Neural progenitor cell (in vitro differentiated cells): ENCODE data around the gene DNAH14. TPM values are rescaled to one million over a fixed set of nuclear protein-coding genes. Genes with fewer than 3 reads are reported as not detected.

Experiments
- DNase-seq: peaks from one replicate; pipeline ENCODE4 v3.0.0-alpha.2; 2016; ENCODE audit warnings: low spot score
- H2AFZ ChIP-seq: fragments of 200-600 bp; sonication (generic); replicated peaks from 2 replicates; pipeline ENCODE4 v1.6.1; 2016; ENCODE audit warnings: antibody characterized with exemption
- H3F3A ChIP-seq: fragments of 200-600 bp; sonication (generic); 2 replicates; pipeline ENCODE4 v1.6.1; 2016; ENCODE audit warnings: antibody characterized with exemption, low read depth
- H3K27ac ChIP-seq: fragments of 200-600 bp; sonication (generic); 2 replicates; pipeline ENCODE4 v1.5.1; 2016; ENCODE audit warnings: mild to moderate bottlenecking
- H3K27me3 ChIP-seq: fragments of 200-600 bp; sonication (generic); 2 replicates; pipeline ENCODE4 v1.6.1; 2016; ENCODE audit warnings: mild to moderate bottlenecking, moderate library complexity
- H3K36me3 ChIP-seq: fragments of 200-600 bp; sonication (generic); 2 replicates; pipeline ENCODE4 v1.5.1; 2016
- H3K4me1 ChIP-seq: fragments of 200-600 bp; sonication (generic); 2 replicates; pipeline ENCODE4 v1.6.1; 2016; ENCODE audit warnings: mixed run types
- H3K4me2 ChIP-seq: fragments of 200-600 bp; sonication (generic); 2 replicates; pipeline ENCODE4 v1.6.1; 2016
- H3K4me3 ChIP-seq: fragments of 200-600 bp; sonication (generic); 2 replicates; pipeline ENCODE4 v1.5.1; 2016
- H3K79me2 ChIP-seq: fragments of 200-600 bp; sonication (generic); 2 replicates; pipeline ENCODE4 v1.6.1; 2016; ENCODE audit warnings: low read depth
- H3K9ac ChIP-seq: fragments of 200-600 bp; sonication (generic); 2 replicates; pipeline ENCODE4 v1.6.1; 2016
- H3K9me3 ChIP-seq: fragments of 200-600 bp; sonication (generic); 2 replicates; pipeline ENCODE4 v1.5.1; 2016; ENCODE audit warnings: low read depth
- H4K20me1 ChIP-seq: fragments of 200-600 bp; sonication (generic); 2 replicates; pipeline ENCODE4 v1.6.1; 2016; ENCODE audit warnings: low read depth
- H3K27ac Mint-ChIP-seq: 3 replicates; pipeline ENCODE4 v1.8.0; 2021; ENCODE audit warnings: mixed read lengths
- H3K27me3 Mint-ChIP-seq: 2 replicates; pipeline ENCODE4 v1.8.0; 2022; ENCODE audit warnings: low read depth, mild to moderate bottlenecking, inconsistent platforms, moderate library complexity, mixed read lengths; ENCODE audit not compliant: insufficient read depth
- H3K36me3 Mint-ChIP-seq: 3 replicates; pipeline ENCODE4 v1.8.0; 2021; ENCODE audit warnings: mixed read lengths
- H3K4me1 Mint-ChIP-seq: 3 replicates; pipeline ENCODE4 v1.8.0; 2021; ENCODE audit warnings: mixed read lengths
- H3K4me3 Mint-ChIP-seq: 3 replicates; pipeline ENCODE4 v1.8.0; 2021; ENCODE audit warnings: mild to moderate bottlenecking, moderate library complexity, mixed read lengths
- H3K9me3 Mint-ChIP-seq: 3 replicates; pipeline ENCODE4 v1.8.0; 2020; ENCODE audit warnings: mixed read lengths
- CTCF ChIP-seq: fragments of 200-600 bp; sonication (generic); IDR thresholded peaks from 2 replicates; pipeline ENCODE4 v1.5.1; 2017; ENCODE audit warnings: antibody characterized with exemption, mild to moderate bottlenecking
- EZH2 ChIP-seq: fragments of 200-600 bp; sonication (generic); IDR thresholded peaks from 2 replicates; pipeline ENCODE4 v1.6.1; 2017; ENCODE audit warnings: antibody characterized with exemption, mild to moderate bottlenecking, moderate library complexity
- EZH2phosphoT487 ChIP-seq: fragments of 200-600 bp; sonication (generic); IDR thresholded peaks from 2 replicates; pipeline ENCODE4 v1.6.1; 2017; ENCODE audit warnings: antibody characterized with exemption
- total RNA-seq: library from RNA; depleted of rRNA; stranded (reverse); fragments of >200 nt; gene quantifications from 2 replicates; pipeline ENCODE4 v1.2.3, GENCODE V29; 2015; ENCODE audit warnings: low replicate concordance

DNAH14 gene
- total RNA-seq, 1 donor from 2014 or later, result 118 TPM

- Histone ChIP-seq H3K36me3 (no peaks in the 10 kb centered on the region), H3K4me1 (no peaks in the 10 kb centered on the region), H3K27ac (no peak overlapping the region), H3K9ac (no peak overlapping the region), H4K20me1 (no peaks in the 10 kb centered on the region), H3K4me2 (no peak overlapping the region), H3K4me3 (no peak overlapping the region), H3K79me2 (no peaks in the 10 kb centered on the region), H3K27me3 (no peaks in the 10 kb centered on the region), H3K9me3 (no peaks in the 10 kb centered on the region), H2AFZ (no peak overlapping the region), H3F3A (no peaks in the 10 kb centered on the region)
- no peak for DNase-seq
- H3K4me3 Mint-ChIP-seq, result no peak overlapping the region
- no peaks in the 10 kb centered on the region for H3K9me3 Mint-ChIP-seq
- no peaks in the 10 kb centered on the region for H3K36me3 Mint-ChIP-seq
- no peak for TF ChIP-seq EZH2
- no peak for TF ChIP-seq CTCF
- TF ChIP-seq EZH2phosphoT487, result no peak
- no peak overlapping the region for H3K27ac Mint-ChIP-seq
- no peaks in the 10 kb centered on the region for H3K27me3 Mint-ChIP-seq
- no peaks in the 10 kb centered on the region for H3K4me1 Mint-ChIP-seq
Measured at GRCh38 chr1:225355863-225356262, 426.4 kb downstream of the DNAH14 start.

DNA sequence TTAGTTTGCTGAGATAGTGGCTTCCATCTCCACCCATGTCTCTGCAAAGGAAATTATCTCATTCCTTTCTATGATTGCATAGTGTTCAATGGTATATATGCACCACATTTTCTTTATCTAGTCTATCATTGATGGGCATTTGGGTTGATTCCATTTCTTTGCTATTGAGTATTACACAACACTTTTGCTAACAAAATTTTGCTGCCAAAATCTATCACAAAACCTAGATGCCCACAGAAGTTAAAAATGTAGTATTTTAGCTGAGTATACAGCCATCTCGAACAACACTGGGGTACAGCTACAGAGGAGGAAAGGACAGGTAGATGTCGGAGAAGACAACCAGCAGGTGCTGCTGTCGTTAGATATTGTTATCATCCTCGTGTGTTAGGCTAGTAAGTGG is 430.6 kb downstream of the DNAH14 start:
- H3K4me1 Mint-ChIP-seq, result no peaks in the 10 kb centered on the region
- H3K4me3 Mint-ChIP-seq, result no peak overlapping the region
- H3F3A ChIP-seq, result no peaks in the 10 kb centered on the region
- H4K20me1 ChIP-seq, result no peaks in the 10 kb centered on the region
- H3K79me2 ChIP-seq, result no peaks in the 10 kb centered on the region
- H2AFZ ChIP-seq, result no peak overlapping the region
- no peak overlapping the region for H3K9ac ChIP-seq
- no peak overlapping the region for H3K4me2 ChIP-seq
- H3K36me3 Mint-ChIP-seq, result no peaks in the 10 kb centered on the region
- no peak overlapping the region for H3K27ac ChIP-seq
- no peaks in the 10 kb centered on the region for H3K36me3 ChIP-seq
- H3K9me3 ChIP-seq, result no peaks in the 10 kb centered on the region
- TF ChIP-seq EZH2, result no peak
- TF ChIP-seq CTCF, result no peak
- no peak for TF ChIP-seq EZH2phosphoT487
- H3K27ac Mint-ChIP-seq, result no peak overlapping the region
- no peak overlapping the region for H3K4me3 ChIP-seq
- no peak for DNase-seq
- H3K27me3 Mint-ChIP-seq, result no peaks in the 10 kb centered on the region
- H3K9me3 Mint-ChIP-seq, result no peaks in the 10 kb centered on the region
- no peaks in the 10 kb centered on the region for H3K4me1 ChIP-seq
- no peaks in the 10 kb centered on the region for H3K27me3 ChIP-seq

- no peak overlapping the region for H3K4me3 ChIP-seq
- no peaks in the 10 kb centered on the region for H3K9me3 ChIP-seq
- DNase-seq, result no peak
- H3K4me1 Mint-ChIP-seq, result no peaks in the 10 kb centered on the region
- H3K27ac ChIP-seq, result no peak overlapping the region
- H4K20me1 ChIP-seq, result no peaks in the 10 kb centered on the region
- H3K27me3 ChIP-seq, result no peaks in the 10 kb centered on the region
- no peaks in the 10 kb centered on the region for H3K36me3 Mint-ChIP-seq
- no peaks in the 10 kb centered on the region for H3K79me2 ChIP-seq
- H3K27ac Mint-ChIP-seq, result no peak overlapping the region
- no peak overlapping the region for H3K4me3 Mint-ChIP-seq
- no peaks in the 10 kb centered on the region for H3K9me3 Mint-ChIP-seq
- TF ChIP-seq CTCF (no peak), EZH2phosphoT487 (no peak), EZH2 (no peak)
- H3K9ac ChIP-seq, result no peak overlapping the region
- peaks cover under 1% of the 10 kb centered on the region for H3K4me1 ChIP-seq
- no peak overlapping the region for H3K4me2 ChIP-seq
- H2AFZ ChIP-seq, result no peak overlapping the region
- no peaks in the 10 kb centered on the region for H3K36me3 ChIP-seq
- no peaks in the 10 kb centered on the region for H3K27me3 Mint-ChIP-seq
- H3F3A ChIP-seq, result no peaks in the 10 kb centered on the region
Measured at GRCh38 chr1:225361176-225361575, 431.7 kb downstream of the DNAH14 start.

GRCh38 chr1:225362805-225363204 is 433.3 kb downstream of the DNAH14 start:
- no peaks in the 10 kb centered on the region for H3F3A ChIP-seq
- H3K27ac Mint-ChIP-seq, result no peak overlapping the region
- no peak overlapping the region for H3K9ac ChIP-seq
- H3K27me3 Mint-ChIP-seq, result no peaks in the 10 kb centered on the region
- H3K9me3 Mint-ChIP-seq, result no peaks in the 10 kb centered on the region
- H3K4me1 Mint-ChIP-seq, result no peaks in the 10 kb centered on the region
- no peaks in the 10 kb centered on the region for H3K79me2 ChIP-seq
- H2AFZ ChIP-seq, result no peak overlapping the region
- H3K4me3 ChIP-seq, result no peak overlapping the region
- no peak for DNase-seq
- no peaks in the 10 kb centered on the region for H3K36me3 Mint-ChIP-seq
- H3K4me3 Mint-ChIP-seq, result no peak overlapping the region
- H3K27ac ChIP-seq, result no peak overlapping the region
- no peaks in the 10 kb centered on the region for H3K27me3 ChIP-seq
- no peaks in the 10 kb centered on the region for H3K36me3 ChIP-seq
- no peak for TF ChIP-seq EZH2phosphoT487
- no peak for TF ChIP-seq EZH2
- no peak for TF ChIP-seq CTCF
- H3K4me2 ChIP-seq, result no peak overlapping the region
- H4K20me1 ChIP-seq, result no peaks in the 10 kb centered on the region
- H3K9me3 ChIP-seq, result no peaks in the 10 kb centered on the region
- H3K4me1 ChIP-seq, result peaks cover 6% of the 10 kb centered on the region
